ENCODE measurements around the gene KL.

The KL gene

DNA sequence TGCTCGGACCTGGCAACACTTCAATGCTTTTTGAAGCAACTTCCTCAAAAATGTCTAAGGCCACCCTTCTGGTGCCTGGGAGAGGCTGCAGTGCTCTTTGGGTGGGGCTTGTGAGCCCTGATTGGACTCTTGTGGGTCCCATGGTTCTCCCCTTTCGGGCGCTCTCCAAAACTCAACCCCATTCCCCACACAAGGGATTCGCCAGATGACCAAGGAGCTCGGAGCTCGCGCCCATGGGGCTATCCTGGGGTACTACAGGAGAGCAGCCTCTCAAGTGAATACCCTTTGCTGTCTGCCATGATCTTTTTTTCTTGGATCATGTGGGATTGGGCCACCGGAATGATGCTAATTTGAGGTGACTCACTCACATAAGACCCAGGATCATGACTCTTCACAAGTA, 29.7 kb upstream of the KL start:
- no peaks in the 10 kb centered on the region for H3K27me3 ChIP-seq (ENCODE audit: control insufficient read depth in 1 of 2, insufficient read depth in 2 of 2, low read length in 2 of 2)
- H3K27ac ChIP-seq (ENCODE audit: low read depth, low read length) = no peak overlapping the region
- H3K4me3 ChIP-seq (ENCODE audit: low read depth in 1 of 2, low read length in 2 of 2) = no peak overlapping the region
- H3K9me3 ChIP-seq (ENCODE audit: low read length) = no peaks in the 10 kb centered on the region
- H3K36me3 ChIP-seq (ENCODE audit: insufficient read depth, low read length) = no peaks in the 10 kb centered on the region
- no peaks in the 10 kb centered on the region for H3K4me1 ChIP-seq (ENCODE audit: insufficient read depth, low read length)
- H3K9ac ChIP-seq (ENCODE audit: low read length) = no peak overlapping the region

DNA sequence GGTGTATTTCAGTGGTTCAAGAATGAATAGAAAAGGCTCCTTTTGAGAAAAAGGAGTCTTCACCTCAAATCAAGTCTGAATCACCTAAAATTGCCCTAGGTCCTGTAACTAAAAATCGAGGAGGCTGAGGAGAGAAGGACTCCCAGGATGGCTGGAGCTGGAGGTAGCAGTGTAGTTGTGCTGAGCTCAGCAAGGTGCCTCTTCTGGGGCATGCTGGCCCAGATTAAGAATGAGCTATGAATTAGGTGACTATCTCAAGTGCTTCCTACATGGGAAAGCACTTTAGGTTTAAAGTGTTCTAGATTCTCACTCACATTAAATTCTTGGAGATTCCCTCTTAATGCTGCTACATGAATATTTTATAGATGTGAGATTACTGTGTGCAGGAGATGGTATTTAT, 28.8 kb upstream of the KL start:
- H3K9me3 ChIP-seq (ENCODE audit: low read length) = no peaks in the 10 kb centered on the region
- no peaks in the 10 kb centered on the region for H3K36me3 ChIP-seq (ENCODE audit: insufficient read depth, low read length)
- H3K27me3 ChIP-seq (ENCODE audit: control insufficient read depth in 1 of 2, insufficient read depth in 2 of 2, low read length in 2 of 2) = no peaks in the 10 kb centered on the region
- no peak overlapping the region for H3K27ac ChIP-seq (ENCODE audit: low read depth, low read length)
- no peak overlapping the region for H3K4me3 ChIP-seq (ENCODE audit: low read depth in 1 of 2, low read length in 2 of 2)
- H3K4me1 ChIP-seq (ENCODE audit: insufficient read depth, low read length) = no peaks in the 10 kb centered on the region
- H3K9ac ChIP-seq (ENCODE audit: low read length) = no peak overlapping the region

DNA sequence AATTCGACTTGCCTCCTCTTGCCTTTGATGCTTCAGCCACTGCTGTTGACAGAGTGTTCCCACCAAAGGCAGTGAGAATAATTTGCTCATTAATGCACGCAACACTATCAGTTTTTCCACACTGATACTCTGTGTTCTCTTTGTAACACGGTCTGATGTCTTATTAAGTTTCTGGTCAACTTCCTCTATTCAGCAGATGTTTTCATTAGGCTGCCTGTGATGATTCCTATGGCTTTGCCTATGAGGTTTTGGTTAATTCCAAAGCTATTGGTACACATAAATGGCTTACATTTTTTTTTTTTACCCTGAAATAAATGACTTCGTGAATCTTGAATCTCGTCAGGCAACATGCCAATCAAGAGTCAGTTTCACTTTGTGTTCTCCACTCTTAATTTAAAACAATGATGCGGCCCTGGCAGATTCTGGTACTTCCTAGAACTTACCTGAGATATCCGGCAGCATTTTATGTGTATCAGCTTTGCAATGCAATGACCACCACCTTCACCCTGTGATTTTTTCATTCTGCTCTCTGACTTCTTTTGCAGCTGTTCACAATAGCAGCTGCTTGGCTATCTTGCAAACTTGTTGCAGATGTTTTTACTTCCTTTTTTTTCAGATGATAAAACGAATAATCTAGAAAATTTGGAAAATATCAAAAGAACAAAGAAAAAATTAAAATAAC, 27.5 kb upstream of the KL start:
- no peak overlapping the region for H3K9ac ChIP-seq (ENCODE audit: low read length)
- no peaks in the 10 kb centered on the region for H3K27me3 ChIP-seq (ENCODE audit: control insufficient read depth in 1 of 2, insufficient read depth in 2 of 2, low read length in 2 of 2)
- no peak overlapping the region for H3K27ac ChIP-seq (ENCODE audit: low read depth, low read length)
- no peaks in the 10 kb centered on the region for H3K4me1 ChIP-seq (ENCODE audit: insufficient read depth, low read length)
- H3K4me3 ChIP-seq (ENCODE audit: low read depth in 1 of 2, low read length in 2 of 2) = no peak overlapping the region
- no peaks in the 10 kb centered on the region for H3K9me3 ChIP-seq (ENCODE audit: low read length)
- no peaks in the 10 kb centered on the region for H3K36me3 ChIP-seq (ENCODE audit: insufficient read depth, low read length)

DNA sequence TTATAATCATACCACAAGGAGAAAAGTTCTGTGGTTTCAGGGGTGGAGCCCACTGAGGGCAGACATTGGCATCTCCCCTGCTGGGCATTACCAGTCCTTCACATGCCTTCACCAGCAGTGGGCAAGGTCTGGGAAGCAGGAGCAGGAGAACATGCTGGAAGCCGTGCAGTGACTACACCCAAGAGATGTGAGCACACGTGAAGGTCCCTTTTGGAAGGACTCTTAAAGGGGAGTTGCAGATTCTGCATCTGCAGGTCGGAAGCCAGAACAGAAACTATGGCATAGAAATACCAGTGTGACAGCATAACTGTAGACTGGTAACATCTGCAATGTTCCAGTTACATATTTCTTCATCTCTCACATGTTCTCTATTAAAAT, 26.9 kb upstream of the KL start:
- Histone ChIP-seq H3K9ac (ENCODE audit: low read length) (no peak overlapping the region), H3K4me3 (ENCODE audit: low read depth in 1 of 2, low read length in 2 of 2) (no peak overlapping the region), H3K27ac (ENCODE audit: low read depth, low read length) (no peak overlapping the region), H3K4me1 (ENCODE audit: insufficient read depth, low read length) (no peaks in the 10 kb centered on the region), H3K9me3 (ENCODE audit: low read length) (no peaks in the 10 kb centered on the region), H3K36me3 (ENCODE audit: insufficient read depth, low read length) (no peaks in the 10 kb centered on the region), H3K27me3 (ENCODE audit: control insufficient read depth in 1 of 2, insufficient read depth in 2 of 2, low read length in 2 of 2) (no peaks in the 10 kb centered on the region)

DNA sequence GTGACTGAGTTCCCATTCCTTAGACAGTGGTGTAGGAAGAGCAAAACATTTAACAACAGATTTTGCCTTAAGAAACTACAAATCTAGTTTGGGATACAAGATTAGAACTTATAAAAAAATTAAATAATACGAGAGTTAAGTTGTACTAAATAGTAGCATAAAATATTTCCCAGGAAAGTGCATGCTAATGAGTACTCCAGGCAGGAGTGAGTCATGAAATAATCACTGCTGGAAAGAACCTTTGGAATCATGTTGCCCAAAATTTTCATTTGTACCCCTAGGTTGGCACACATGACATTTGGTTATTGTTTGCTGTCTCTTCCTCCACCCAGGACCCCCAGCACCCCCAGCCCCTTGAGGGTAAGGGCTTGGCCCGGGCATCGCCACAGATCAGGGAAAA, 26.3 kb upstream of the KL start:
- Histone ChIP-seq H3K27ac (ENCODE audit: low read depth, low read length) (no peak overlapping the region), H3K9me3 (ENCODE audit: low read length) (no peaks in the 10 kb centered on the region), H3K4me1 (ENCODE audit: insufficient read depth, low read length) (no peaks in the 10 kb centered on the region), H3K36me3 (ENCODE audit: insufficient read depth, low read length) (no peaks in the 10 kb centered on the region), H3K9ac (ENCODE audit: low read length) (no peak overlapping the region), H3K4me3 (ENCODE audit: low read depth in 1 of 2, low read length in 2 of 2) (no peak overlapping the region), H3K27me3 (ENCODE audit: control insufficient read depth in 1 of 2, insufficient read depth in 2 of 2, low read length in 2 of 2) (no peaks in the 10 kb centered on the region)

DNA sequence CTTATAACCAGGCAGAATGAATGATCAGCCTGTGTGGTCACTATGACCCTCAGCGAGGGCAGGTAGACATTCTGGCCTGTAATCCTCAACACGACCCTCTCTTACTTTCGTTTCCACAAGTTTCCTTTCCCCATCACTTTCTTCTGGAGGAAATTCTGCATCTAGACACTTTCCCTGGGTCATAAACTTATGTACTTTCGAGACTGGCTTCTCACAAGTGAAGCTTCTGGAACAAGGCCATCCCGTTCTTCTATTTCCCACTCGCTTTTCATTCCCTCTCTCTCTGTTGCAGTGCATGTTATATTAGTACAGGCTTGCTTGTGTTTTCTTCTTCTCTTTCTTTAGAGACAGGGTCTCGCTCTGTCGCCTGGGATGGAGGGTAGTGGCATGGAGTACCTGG, 23.1 kb upstream of the KL start:
- no peaks in the 10 kb centered on the region for H3K36me3 ChIP-seq (ENCODE audit: insufficient read depth, low read length)

DNA sequence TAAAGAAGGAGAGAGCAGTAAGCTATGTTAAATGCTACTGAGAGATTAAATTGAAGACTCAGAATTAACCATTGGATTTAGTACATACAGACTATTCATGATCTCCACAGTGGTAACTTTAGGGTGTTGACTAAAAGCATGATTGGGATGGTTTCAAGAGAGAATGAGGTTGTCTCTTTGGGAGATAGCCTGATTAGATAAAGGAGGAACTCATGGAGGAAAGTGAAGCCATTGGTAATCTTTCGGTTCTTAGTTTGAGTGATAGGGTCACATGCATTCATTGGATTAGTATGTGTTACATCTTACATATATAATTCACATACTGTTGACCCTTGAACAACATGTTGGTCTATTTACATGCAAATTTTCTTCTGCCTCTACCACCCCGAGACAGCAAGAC, 18.8 kb upstream of the KL start:
- no peaks in the 10 kb centered on the region for H3K36me3 ChIP-seq (ENCODE audit: insufficient read depth, low read length)
- H3K27ac ChIP-seq (ENCODE audit: low read depth, low read length) = no peak overlapping the region
- no peak overlapping the region for H3K9ac ChIP-seq (ENCODE audit: low read length)
- H3K9me3 ChIP-seq (ENCODE audit: low read length) = no peaks in the 10 kb centered on the region
- no peaks in the 10 kb centered on the region for H3K27me3 ChIP-seq (ENCODE audit: control insufficient read depth in 1 of 2, insufficient read depth in 2 of 2, low read length in 2 of 2)
- no peak overlapping the region for H3K4me3 ChIP-seq (ENCODE audit: low read depth in 1 of 2, low read length in 2 of 2)
- no peaks in the 10 kb centered on the region for H3K4me1 ChIP-seq (ENCODE audit: insufficient read depth, low read length)

More for the DNA sequence above, 23.1 kb upstream of the KL start:
- no peak overlapping the region for H3K27ac ChIP-seq (ENCODE audit: low read depth, low read length)
- no peaks in the 10 kb centered on the region for H3K27me3 ChIP-seq (ENCODE audit: control insufficient read depth in 1 of 2, insufficient read depth in 2 of 2, low read length in 2 of 2)
- no peak overlapping the region for H3K4me3 ChIP-seq (ENCODE audit: low read depth in 1 of 2, low read length in 2 of 2)
- H3K9me3 ChIP-seq (ENCODE audit: low read length) = no peaks in the 10 kb centered on the region
- H3K4me1 ChIP-seq (ENCODE audit: insufficient read depth, low read length) = no peaks in the 10 kb centered on the region
- H3K9ac ChIP-seq (ENCODE audit: low read length) = no peak overlapping the region

DNA sequence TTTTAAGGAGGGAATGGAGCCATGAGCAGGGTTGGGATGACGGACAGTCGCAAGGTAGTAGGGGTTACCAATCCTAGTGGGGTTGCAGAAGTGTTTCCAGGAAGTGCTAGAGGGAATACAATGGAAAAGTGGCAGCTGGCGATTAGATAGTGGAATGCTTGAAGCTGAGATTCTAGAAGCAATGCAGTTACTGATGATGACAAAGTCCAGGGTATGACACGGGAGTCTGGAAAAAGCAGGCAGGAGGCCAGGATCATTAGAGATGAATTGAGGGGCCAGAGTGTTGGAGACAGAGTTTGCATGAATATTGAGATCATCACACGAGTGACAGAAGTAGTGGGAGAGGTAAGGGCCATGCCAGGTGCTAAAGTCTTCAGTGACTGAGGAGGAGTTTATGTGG, 17.3 kb upstream of the KL start:
- no peak overlapping the region for H3K4me3 ChIP-seq (ENCODE audit: low read depth in 1 of 2, low read length in 2 of 2)
- no peaks in the 10 kb centered on the region for H3K36me3 ChIP-seq (ENCODE audit: insufficient read depth, low read length)
- H3K27me3 ChIP-seq (ENCODE audit: control insufficient read depth in 1 of 2, insufficient read depth in 2 of 2, low read length in 2 of 2) = no peaks in the 10 kb centered on the region
- no peak overlapping the region for H3K9ac ChIP-seq (ENCODE audit: low read length)
- H3K27ac ChIP-seq (ENCODE audit: low read depth, low read length) = no peak overlapping the region
- H3K9me3 ChIP-seq (ENCODE audit: low read length) = no peaks in the 10 kb centered on the region
- no peaks in the 10 kb centered on the region for H3K4me1 ChIP-seq (ENCODE audit: insufficient read depth, low read length)

DNA sequence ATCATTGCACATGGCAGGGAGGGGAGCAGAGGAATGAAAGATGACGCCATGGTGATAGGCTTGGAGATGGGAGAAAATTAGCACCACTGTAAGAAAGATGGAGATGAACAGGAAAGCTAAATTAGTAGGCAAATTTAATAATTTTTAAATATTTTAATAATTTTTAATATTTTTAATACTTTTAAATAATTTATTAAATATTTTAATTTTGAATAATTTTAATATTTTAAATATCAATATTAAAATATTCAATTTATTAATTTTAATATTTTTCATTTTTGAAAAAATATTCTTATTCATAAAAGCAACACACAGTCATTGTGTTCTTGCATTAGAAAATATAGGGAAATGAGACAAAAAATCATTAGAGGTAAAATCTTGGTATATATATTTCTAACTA, 15.9 kb upstream of the KL start:
- no peaks in the 10 kb centered on the region for H3K4me1 ChIP-seq (ENCODE audit: insufficient read depth, low read length)
- no peaks in the 10 kb centered on the region for H3K27me3 ChIP-seq (ENCODE audit: control insufficient read depth in 1 of 2, insufficient read depth in 2 of 2, low read length in 2 of 2)
- H3K4me3 ChIP-seq (ENCODE audit: low read depth in 1 of 2, low read length in 2 of 2) = no peak overlapping the region
- no peaks in the 10 kb centered on the region for H3K36me3 ChIP-seq (ENCODE audit: insufficient read depth, low read length)
- H3K9ac ChIP-seq (ENCODE audit: low read length) = no peak overlapping the region
- no peaks in the 10 kb centered on the region for H3K9me3 ChIP-seq (ENCODE audit: low read length)
- no peak overlapping the region for H3K27ac ChIP-seq (ENCODE audit: low read depth, low read length)

DNA sequence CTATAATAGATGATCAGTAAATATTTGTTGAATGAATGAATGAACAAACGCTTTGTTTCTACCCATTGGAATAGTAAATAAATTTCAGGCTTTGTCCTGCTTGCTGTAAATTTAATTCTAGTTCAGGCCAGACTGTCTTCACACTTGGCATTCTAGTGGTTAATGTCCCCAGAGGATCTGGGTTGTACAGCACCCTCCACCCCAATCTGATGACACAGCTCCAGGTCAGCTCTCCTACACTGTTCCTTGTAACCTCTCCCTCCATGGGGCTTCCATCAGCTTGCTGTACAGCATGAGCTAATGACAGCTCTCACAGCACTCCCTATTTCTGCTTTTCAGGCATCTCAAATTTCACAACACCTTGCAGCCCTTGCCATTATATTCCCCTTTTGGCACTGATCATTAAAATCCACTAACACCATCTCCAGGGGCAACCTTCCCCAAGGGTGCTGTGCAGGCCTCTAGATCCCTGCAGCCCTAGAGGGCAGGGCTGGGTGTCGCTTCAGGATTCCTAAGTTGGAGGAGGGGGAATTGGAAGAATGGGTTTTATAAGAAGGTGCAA, 12.7 kb upstream of the KL start:
- H3K9me3 ChIP-seq (ENCODE audit: low read length) = no peaks in the 10 kb centered on the region
- no peaks in the 10 kb centered on the region for H3K36me3 ChIP-seq (ENCODE audit: insufficient read depth, low read length)
- no peaks in the 10 kb centered on the region for H3K27me3 ChIP-seq (ENCODE audit: control insufficient read depth in 1 of 2, insufficient read depth in 2 of 2, low read length in 2 of 2)
- H3K27ac ChIP-seq (ENCODE audit: low read depth, low read length) = no peak overlapping the region
- no peaks in the 10 kb centered on the region for H3K4me1 ChIP-seq (ENCODE audit: insufficient read depth, low read length)
- no peak overlapping the region for H3K9ac ChIP-seq (ENCODE audit: low read length)
- H3K4me3 ChIP-seq (ENCODE audit: low read depth in 1 of 2, low read length in 2 of 2) = no peak overlapping the region

DNA sequence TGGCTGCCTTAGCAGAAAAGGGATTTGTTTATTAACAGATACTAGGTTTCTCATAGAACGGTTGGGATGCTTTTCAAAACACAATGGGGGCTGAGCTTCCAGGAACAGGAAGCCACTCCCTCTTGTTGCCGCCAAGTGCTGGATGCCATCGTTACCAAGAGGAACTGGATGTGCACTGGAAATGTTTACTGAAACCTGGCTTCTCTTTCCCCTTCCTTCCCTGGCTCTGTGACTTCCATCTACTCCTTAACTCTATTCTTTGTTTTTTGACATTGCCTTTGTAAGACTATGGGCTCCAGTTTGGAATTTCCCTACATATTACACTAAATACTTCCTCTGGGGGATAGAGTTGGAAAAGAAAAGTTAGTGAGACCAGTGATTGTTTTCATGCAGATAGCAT, 11.7 kb upstream of the KL start:
- Histone ChIP-seq H3K36me3 (ENCODE audit: insufficient read depth, low read length) (no peaks in the 10 kb centered on the region), H3K27ac (ENCODE audit: low read depth, low read length) (no peak overlapping the region)

DNA sequence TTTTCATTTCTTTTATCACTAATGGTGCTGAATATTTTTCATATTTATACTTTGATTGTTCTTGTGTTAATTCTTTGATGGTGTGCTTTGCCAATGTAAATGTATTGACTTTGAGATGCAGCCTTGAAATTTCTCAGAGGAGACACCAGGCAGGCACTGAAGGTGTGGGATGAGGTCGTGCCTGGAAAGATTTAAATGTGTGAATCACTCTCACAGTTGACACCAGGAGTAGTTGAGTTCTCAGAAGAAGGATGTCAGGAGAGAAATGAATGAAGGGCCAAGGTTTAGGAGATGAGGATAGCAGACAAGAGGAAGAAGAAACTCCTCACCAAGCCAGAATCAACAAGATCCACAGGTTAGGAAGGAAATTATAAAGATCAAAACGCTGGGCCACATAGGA, 10.1 kb upstream of the KL start:
- no peak overlapping the region for H3K4me3 ChIP-seq (ENCODE audit: low read depth in 1 of 2, low read length in 2 of 2)

More for the DNA sequence above, 11.7 kb upstream of the KL start:
- no peaks in the 10 kb centered on the region for H3K4me1 ChIP-seq (ENCODE audit: insufficient read depth, low read length)
- no peaks in the 10 kb centered on the region for H3K27me3 ChIP-seq (ENCODE audit: control insufficient read depth in 1 of 2, insufficient read depth in 2 of 2, low read length in 2 of 2)
- no peaks in the 10 kb centered on the region for H3K9me3 ChIP-seq (ENCODE audit: low read length)
- H3K4me3 ChIP-seq (ENCODE audit: low read depth in 1 of 2, low read length in 2 of 2) = no peak overlapping the region
- no peak overlapping the region for H3K9ac ChIP-seq (ENCODE audit: low read length)

More for the DNA sequence above, 10.1 kb upstream of the KL start:
- H3K9me3 ChIP-seq (ENCODE audit: low read length) = no peaks in the 10 kb centered on the region
- H3K36me3 ChIP-seq (ENCODE audit: insufficient read depth, low read length) = no peaks in the 10 kb centered on the region
- no peaks in the 10 kb centered on the region for H3K4me1 ChIP-seq (ENCODE audit: insufficient read depth, low read length)
- H3K27me3 ChIP-seq (ENCODE audit: control insufficient read depth in 1 of 2, insufficient read depth in 2 of 2, low read length in 2 of 2) = no peaks in the 10 kb centered on the region
- no peak overlapping the region for H3K9ac ChIP-seq (ENCODE audit: low read length)
- H3K27ac ChIP-seq (ENCODE audit: low read depth, low read length) = no peak overlapping the region

All from muscle layer of colon (tissue), 2 donors.